Measurements from ENCODE around the gene USF2. TPM values are rescaled to one million over a fixed set of nuclear protein-coding genes. Genes with fewer than 3 reads are reported as not detected.

The USF2 gene
- polyA plus RNA-seq, 1 of the 3 experiments (the other 2 are of a cell fraction): 102 TPM

DNA sequence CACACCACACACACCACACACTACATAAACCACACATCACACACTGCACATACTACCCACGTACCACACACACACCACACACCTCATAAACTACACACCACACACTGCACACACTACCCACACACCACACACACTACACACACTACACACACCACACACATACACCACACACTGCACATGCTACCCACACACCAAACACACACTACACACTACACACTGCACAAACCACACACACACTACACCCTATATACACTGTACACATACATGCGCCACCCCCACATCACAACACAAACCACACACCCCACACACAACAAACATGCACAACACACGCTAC is 28.7 kb downstream of the USF2 start:
- Histone ChIP-seq H3K4me3 (ENCODE audit: low read depth in 2 of 2, low read length in 1 of 2) (no peak overlapping the region), H3K27me3 (ENCODE audit: insufficient read depth) (peaks cover 61% of the 10 kb centered on the region), H2AFZ (ENCODE audit: low read depth) (no peak overlapping the region), H3K4me2 (no peak overlapping the region), H3K9me2 (no peaks in the 10 kb centered on the region), H3K79me2 (ENCODE audit: insufficient read depth) (no peaks in the 10 kb centered on the region), H3K36me3 (replicated peaks in 1 of 2; ENCODE audit: control insufficient read depth in 1 of 2, insufficient read depth in 2 of 2, low read length in 1 of 2) (no peaks in the 10 kb centered on the region), H3K27ac (ENCODE audit: low read depth in 2 of 2, low read length in 1 of 2) (no peak overlapping the region), H3K4me1 (ENCODE audit: control insufficient read depth in 1 of 2, insufficient read depth in 2 of 2, low read depth in 1 of 2, low read length in 1 of 2) (no peaks in the 10 kb centered on the region), H3K9me3 (no peaks in the 10 kb centered on the region), H4K20me1 (ENCODE audit: insufficient read depth) (no peaks in the 10 kb centered on the region), H3F3A (replicated peaks; ENCODE audit: insufficient read depth) (no peaks in the 10 kb centered on the region), H3K9ac (no peak overlapping the region)
- ChIA-PET POLR2A (no interaction called here), CTCF (no interaction called here)
- no peak for DNase-seq
- WGBS (ENCODE audit: low lambda C conversion rate): 51% methylated on average over 3 of the region's 3 CpGs
- TF ChIP-seq, protein P1, sequence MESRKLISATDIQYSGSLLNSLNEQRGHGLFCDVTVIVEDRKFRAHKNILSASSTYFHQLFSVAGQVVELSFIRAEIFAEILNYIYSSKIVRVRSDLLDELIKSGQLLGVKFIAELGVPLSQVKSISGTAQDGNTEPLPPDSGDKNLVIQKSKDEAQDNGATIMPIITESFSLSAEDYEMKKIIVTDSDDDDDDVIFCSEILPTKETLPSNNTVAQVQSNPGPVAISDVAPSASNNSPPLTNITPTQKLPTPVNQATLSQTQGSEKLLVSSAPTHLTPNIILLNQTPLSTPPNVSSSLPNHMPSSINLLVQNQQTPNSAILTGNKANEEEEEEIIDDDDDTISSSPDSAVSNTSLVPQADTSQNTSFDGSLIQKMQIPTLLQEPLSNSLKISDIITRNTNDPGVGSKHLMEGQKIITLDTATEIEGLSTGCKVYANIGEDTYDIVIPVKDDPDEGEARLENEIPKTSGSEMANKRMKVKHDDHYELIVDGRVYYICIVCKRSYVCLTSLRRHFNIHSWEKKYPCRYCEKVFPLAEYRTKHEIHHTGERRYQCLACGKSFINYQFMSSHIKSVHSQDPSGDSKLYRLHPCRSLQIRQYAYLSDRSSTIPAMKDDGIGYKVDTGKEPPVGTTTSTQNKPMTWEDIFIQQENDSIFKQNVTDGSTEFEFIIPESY (IDR thresholded peaks at IDR 0.05; ENCODE audit: borderline replicate concordance, low read depth): no peak
- TF ChIP-seq, protein P2, sequence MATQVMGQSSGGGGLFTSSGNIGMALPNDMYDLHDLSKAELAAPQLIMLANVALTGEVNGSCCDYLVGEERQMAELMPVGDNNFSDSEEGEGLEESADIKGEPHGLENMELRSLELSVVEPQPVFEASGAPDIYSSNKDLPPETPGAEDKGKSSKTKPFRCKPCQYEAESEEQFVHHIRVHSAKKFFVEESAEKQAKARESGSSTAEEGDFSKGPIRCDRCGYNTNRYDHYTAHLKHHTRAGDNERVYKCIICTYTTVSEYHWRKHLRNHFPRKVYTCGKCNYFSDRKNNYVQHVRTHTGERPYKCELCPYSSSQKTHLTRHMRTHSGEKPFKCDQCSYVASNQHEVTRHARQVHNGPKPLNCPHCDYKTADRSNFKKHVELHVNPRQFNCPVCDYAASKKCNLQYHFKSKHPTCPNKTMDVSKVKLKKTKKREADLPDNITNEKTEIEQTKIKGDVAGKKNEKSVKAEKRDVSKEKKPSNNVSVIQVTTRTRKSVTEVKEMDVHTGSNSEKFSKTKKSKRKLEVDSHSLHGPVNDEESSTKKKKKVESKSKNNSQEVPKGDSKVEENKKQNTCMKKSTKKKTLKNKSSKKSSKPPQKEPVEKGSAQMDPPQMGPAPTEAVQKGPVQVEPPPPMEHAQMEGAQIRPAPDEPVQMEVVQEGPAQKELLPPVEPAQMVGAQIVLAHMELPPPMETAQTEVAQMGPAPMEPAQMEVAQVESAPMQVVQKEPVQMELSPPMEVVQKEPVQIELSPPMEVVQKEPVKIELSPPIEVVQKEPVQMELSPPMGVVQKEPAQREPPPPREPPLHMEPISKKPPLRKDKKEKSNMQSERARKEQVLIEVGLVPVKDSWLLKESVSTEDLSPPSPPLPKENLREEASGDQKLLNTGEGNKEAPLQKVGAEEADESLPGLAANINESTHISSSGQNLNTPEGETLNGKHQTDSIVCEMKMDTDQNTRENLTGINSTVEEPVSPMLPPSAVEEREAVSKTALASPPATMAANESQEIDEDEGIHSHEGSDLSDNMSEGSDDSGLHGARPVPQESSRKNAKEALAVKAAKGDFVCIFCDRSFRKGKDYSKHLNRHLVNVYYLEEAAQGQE (IDR thresholded peaks at IDR 0.05; ENCODE audit: low read depth, low read length): no peak
- TF ChIP-seq RCOR1 (IDR thresholded peaks at IDR 0.05; ENCODE audit: low read length): no peak
- no peak for TF ChIP-seq NFIC (IDR thresholded peaks at IDR 0.05; ENCODE audit: borderline replicate concordance)
- TF ChIP-seq, protein P3, sequence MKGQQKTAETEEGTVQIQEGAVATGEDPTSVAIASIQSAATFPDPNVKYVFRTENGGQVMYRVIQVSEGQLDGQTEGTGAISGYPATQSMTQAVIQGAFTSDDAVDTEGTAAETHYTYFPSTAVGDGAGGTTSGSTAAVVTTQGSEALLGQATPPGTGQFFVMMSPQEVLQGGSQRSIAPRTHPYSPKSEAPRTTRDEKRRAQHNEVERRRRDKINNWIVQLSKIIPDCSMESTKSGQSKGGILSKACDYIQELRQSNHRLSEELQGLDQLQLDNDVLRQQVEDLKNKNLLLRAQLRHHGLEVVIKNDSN (IDR thresholded peaks at IDR 0.05; ENCODE audit: borderline replicate concordance, low read depth): no peak
- TF ChIP-seq JUND (IDR thresholded peaks at IDR 0.05): no peak
- no peak for TF ChIP-seq MXI1 (IDR thresholded peaks at IDR 0.05; ENCODE audit: low read depth, low read length)
- TF ChIP-seq RFX5 (IDR thresholded peaks at IDR 0.05; ENCODE audit: low read length): no peak
- TF ChIP-seq, protein P4, sequence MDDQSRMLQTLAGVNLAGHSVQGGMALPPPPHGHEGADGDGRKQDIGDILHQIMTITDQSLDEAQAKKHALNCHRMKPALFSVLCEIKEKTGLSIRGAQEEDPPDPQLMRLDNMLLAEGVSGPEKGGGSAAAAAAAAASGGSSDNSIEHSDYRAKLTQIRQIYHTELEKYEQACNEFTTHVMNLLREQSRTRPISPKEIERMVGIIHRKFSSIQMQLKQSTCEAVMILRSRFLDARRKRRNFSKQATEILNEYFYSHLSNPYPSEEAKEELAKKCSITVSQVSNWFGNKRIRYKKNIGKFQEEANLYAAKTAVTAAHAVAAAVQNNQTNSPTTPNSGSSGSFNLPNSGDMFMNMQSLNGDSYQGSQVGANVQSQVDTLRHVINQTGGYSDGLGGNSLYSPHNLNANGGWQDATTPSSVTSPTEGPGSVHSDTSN (IDR thresholded peaks at IDR 0.05): no peak
- no peak for TF ChIP-seq GABPA (IDR thresholded peaks at IDR 0.05; ENCODE audit: low read depth)
- no peak for TF ChIP-seq EP300 (IDR thresholded peaks at IDR 0.05; ENCODE audit: borderline replicate concordance in 1 of 2, low read depth in 1 of 2, low read length in 1 of 2)
